IMR-90 (cell line): Measurements from ENCODE around the gene ZNF138.

Source experiments
- SMC3 ChIP-seq: fragments of 150-350 bp; IDR thresholded peaks from 2 replicates; pipeline ENCODE4 v1.6.1; 2016; ENCODE audit warnings: low read depth, mild to moderate bottlenecking, antibody characterized with exemption, low read length, moderate library complexity
- TF ChIP-seq, protein P1 (sequence below): conservative IDR thresholded peaks from 2 replicates; pipeline ENCODE4 v1.5.1; 2012; ENCODE audit warnings: mild to moderate bottlenecking, low read depth, low read length, improper control_type of control experiment

DNA sequence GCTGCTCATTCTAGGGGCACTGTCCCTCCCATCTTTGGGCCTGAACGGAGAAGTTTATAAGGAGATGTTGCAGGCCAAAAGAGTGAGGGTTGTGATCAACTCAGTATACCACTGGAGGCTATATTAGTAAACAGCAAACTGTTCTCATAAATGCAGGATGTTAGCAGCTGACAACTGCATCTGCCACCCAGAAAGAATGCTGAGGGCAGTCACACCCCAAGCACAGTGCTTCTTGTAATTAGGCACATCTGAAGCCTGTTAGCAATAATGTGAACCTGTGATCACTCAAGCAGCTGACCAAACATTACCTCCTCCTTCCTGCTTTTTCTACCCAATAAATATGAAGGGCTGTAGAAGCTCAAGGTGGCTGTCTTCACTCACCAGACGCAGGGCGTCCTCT lies 38.4 kb upstream of the ZNF138 start:
- TF ChIP-seq, protein P1, sequence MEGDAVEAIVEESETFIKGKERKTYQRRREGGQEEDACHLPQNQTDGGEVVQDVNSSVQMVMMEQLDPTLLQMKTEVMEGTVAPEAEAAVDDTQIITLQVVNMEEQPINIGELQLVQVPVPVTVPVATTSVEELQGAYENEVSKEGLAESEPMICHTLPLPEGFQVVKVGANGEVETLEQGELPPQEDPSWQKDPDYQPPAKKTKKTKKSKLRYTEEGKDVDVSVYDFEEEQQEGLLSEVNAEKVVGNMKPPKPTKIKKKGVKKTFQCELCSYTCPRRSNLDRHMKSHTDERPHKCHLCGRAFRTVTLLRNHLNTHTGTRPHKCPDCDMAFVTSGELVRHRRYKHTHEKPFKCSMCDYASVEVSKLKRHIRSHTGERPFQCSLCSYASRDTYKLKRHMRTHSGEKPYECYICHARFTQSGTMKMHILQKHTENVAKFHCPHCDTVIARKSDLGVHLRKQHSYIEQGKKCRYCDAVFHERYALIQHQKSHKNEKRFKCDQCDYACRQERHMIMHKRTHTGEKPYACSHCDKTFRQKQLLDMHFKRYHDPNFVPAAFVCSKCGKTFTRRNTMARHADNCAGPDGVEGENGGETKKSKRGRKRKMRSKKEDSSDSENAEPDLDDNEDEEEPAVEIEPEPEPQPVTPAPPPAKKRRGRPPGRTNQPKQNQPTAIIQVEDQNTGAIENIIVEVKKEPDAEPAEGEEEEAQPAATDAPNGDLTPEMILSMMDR: no peak
- TF ChIP-seq SMC3: no peak
